Caco-2 (cell line): Measurements from ENCODE around the gene SERPINE1. TPM values are rescaled to one million over a fixed set of nuclear protein-coding genes. Genes with fewer than 3 reads are reported as not detected.

Source experiments
- BruUV-seq: library from RNA; stranded (reverse); fragments of 400-500 nt; replicated peaks from 2 replicates; lab custom pipeline; 2021; lab: Mats Ljungman, UMichigan
- CTCF ChIA-PET: fragments of 300-600 bp; sonication (Branson Sonifier 250); formaldehyde crosslinking; loops from one replicate; lab custom pipeline; 2022; ENCODE audit warnings: antibody characterized with exemption; lab: Charles Lee
- POLR2A ChIA-PET: fragments of 300-600 bp; sonication (Branson Sonifier 250); formaldehyde crosslinking; loops from one replicate; lab custom pipeline; 2022; ENCODE audit warnings: antibody characterized with exemption; lab: Charles Lee
- DNase-seq, 2 experiments: peaks; one replicate each; pipeline versions ENCODE4 v3.0.0 to v3.0.0-alpha.2; 2020 to 2022
- H3K27me3 ChIP-seq: replicated peaks from 2 replicates; pipeline ENCODE4 v1.6.0; 2011; ENCODE audit warnings: low read length; ENCODE audit not compliant: control insufficient read depth, insufficient read depth
- H3K36me3 ChIP-seq: 2 replicates; pipeline ENCODE4 v1.5.1; 2011; ENCODE audit warnings: low read length; ENCODE audit not compliant: control insufficient read depth, insufficient read depth
- H3K4me1 ChIP-seq: fragments of 250-450 bp; sonication (Bioruptor Pico); 2 replicates; pipeline ENCODE4 v1.5.1; 2020; ENCODE audit warnings: mild to moderate bottlenecking
- H3K4me3 ChIP-seq: 2 replicates; pipeline ENCODE4 v1.5.1; 2011; ENCODE audit warnings: low read depth, mild to moderate bottlenecking, control low read depth, low read length
- H3K9me3 ChIP-seq: fragments of 250-450 bp; sonication (Bioruptor Pico); 2 replicates; pipeline ENCODE4 v1.5.1; 2020; ENCODE audit warnings: mild to moderate bottlenecking, moderate library complexity
- H3K27ac Mint-ChIP-seq: one replicate; pipeline ENCODE4 v1.8.0; 2022; ENCODE audit warnings: mixed read lengths; ENCODE audit not compliant: unreplicated experiment
- H3K27me3 Mint-ChIP-seq: one replicate; pipeline ENCODE4 v1.8.0; 2022; ENCODE audit warnings: mixed read lengths; ENCODE audit not compliant: insufficient read depth, unreplicated experiment
- H3K36me3 Mint-ChIP-seq: one replicate; pipeline ENCODE4 v1.8.0; 2022; ENCODE audit warnings: mild to moderate bottlenecking, mixed read lengths; ENCODE audit not compliant: insufficient read depth, unreplicated experiment
- H3K4me1 Mint-ChIP-seq: one replicate; pipeline ENCODE4 v1.8.0; 2022; ENCODE audit warnings: low read depth, mixed read lengths; ENCODE audit not compliant: unreplicated experiment
- H3K4me3 Mint-ChIP-seq: one replicate; pipeline ENCODE4 v1.8.0; 2022; ENCODE audit warnings: mild to moderate bottlenecking, moderate library complexity, mixed read lengths; ENCODE audit not compliant: unreplicated experiment
- H3K9me3 Mint-ChIP-seq: one replicate; pipeline ENCODE4 v1.8.0; 2022; ENCODE audit warnings: mixed read lengths; ENCODE audit not compliant: unreplicated experiment
- CTCF ChIP-seq, 2 experiments: fragments of 200-600 bp in 1 of 2; IDR thresholded peaks; 1 replicate in 1 of 2; 2 replicates in 1 of 2; pipeline versions ENCODE4 v1.5.1 to v1.8.0; 2011 to 2022; ENCODE audit warnings: antibody characterized with exemption in 1 of 2, control low read depth in 1 of 2, inconsistent platforms in 1 of 2, low read depth in 1 of 2, low read length in 1 of 2, mild to moderate bottlenecking in 1 of 2, moderate library complexity in 1 of 2; ENCODE audit not compliant: insufficient read depth in 1 of 2, severe bottlenecking in 1 of 2, unreplicated experiment in 1 of 2
- intact Hi-C: fragments of 100-400 bp; cut with micrococcal nuclease; formaldehyde crosslinking; loops from one replicate; pipeline ENCODE4 v1.10.0; 2022; ENCODE audit not compliant: unreplicated experiment
- total RNA-seq: library from RNA; stranded (reverse); gene quantifications from 2 replicates; pipeline ENCODE4 v1.2.3, GENCODE V29; 2022

The SERPINE1 gene
- total RNA-seq, 1 experiment from 2014 or later: 0.25 TPM

- Mint-ChIP-seq H3K36me3 (no peaks in the 10 kb centered on the region), H3K27ac (peak overlapping the region; percentile 79), H3K27me3 (no peaks in the 10 kb centered on the region), H3K9me3 (no peaks in the 10 kb centered on the region), H3K4me3 (peak overlapping the region; percentile 65), H3K4me1 (peaks cover 22% of the 10 kb centered on the region)
- ChIA-PET POLR2A (interaction anchor here (0.5 to 1.1 kb wide), 4 partner anchors 12 to 286 kb away, joined by 3 to 5 read pairs (median 3); no protein-coding TSS in a partner anchor), CTCF (interaction anchor here (0.6 to 1.4 kb wide), 4 partner anchors 14 to 37 kb away, joined by 4 read pairs; partner anchors contain the start of gene TRIM56)
- intact Hi-C loops: no loop called here
- TF ChIP-seq CTCF (IDR thresholded peaks at IDR 0.05; ENCODE audit: insufficient read depth in 1 of 2, low read depth in 1 of 2, low read length in 1 of 2, severe bottlenecking in 1 of 2, unreplicated experiment in 1 of 2): no peak
- H3K36me3 ChIP-seq: no peaks in the 10 kb centered on the region
- DNase-seq: peak; percentile 67 to 89
- no peaks in the 10 kb centered on the region for H3K9me3 ChIP-seq
- peak overlapping the region; percentile 13 for H3K4me3 ChIP-seq
- no peaks in the 10 kb centered on the region for H3K27me3 ChIP-seq
- H3K4me1 ChIP-seq: peaks cover 33% of the 10 kb centered on the region
- BruUV-seq: no TSS peak
Observed at GRCh38 chr7:101121991-101122932, 4.6 kb upstream of the SERPINE1 start.

- Histone ChIP-seq H3K4me1 (peaks cover 30% of the 10 kb centered on the region), H3K27me3 (no peaks in the 10 kb centered on the region), H3K36me3 (no peaks in the 10 kb centered on the region), H3K4me3 (no peak overlapping the region), H3K9me3 (no peaks in the 10 kb centered on the region)
- TF ChIP-seq CTCF (IDR thresholded peaks at IDR 0.05; ENCODE audit: insufficient read depth in 1 of 2, low read depth in 1 of 2, low read length in 1 of 2, severe bottlenecking in 1 of 2, unreplicated experiment in 1 of 2): no peak
- no peak for DNase-seq
- Mint-ChIP-seq H3K9me3 (no peaks in the 10 kb centered on the region), H3K4me3 (peak overlapping the region; percentile 65), H3K27ac (peak overlapping the region; percentile 79), H3K27me3 (no peaks in the 10 kb centered on the region), H3K36me3 (no peaks in the 10 kb centered on the region), H3K4me1 (peaks cover 24% of the 10 kb centered on the region)
- BruUV-seq: TSS peak; percentile 83
- intact Hi-C loops: no loop called here
- CTCF ChIA-PET: interaction anchor here (0.6 to 1.4 kb wide), 4 partner anchors 13 to 38 kb away, joined by 4 read pairs; partner anchors contain the start of gene TRIM56
- POLR2A ChIA-PET: interaction anchor here (0.6 to 1.1 kb wide), 3 partner anchors 15 to 287 kb away, joined by 3 to 5 read pairs (median 3); no protein-coding TSS in a partner anchor
Observed at GRCh38 chr7:101122933-101123702, 3.8 kb upstream of the SERPINE1 start.

GRCh38 chr7:101123703-101124068 lies 3.2 kb upstream of the SERPINE1 start:
- Mint-ChIP-seq H3K27ac (no peak overlapping the region), H3K27me3 (no peaks in the 10 kb centered on the region), H3K9me3 (no peaks in the 10 kb centered on the region), H3K4me1 (peaks cover 20% of the 10 kb centered on the region), H3K36me3 (no peaks in the 10 kb centered on the region), H3K4me3 (no peak overlapping the region)
- DNase-seq: no peak
- Histone ChIP-seq H3K36me3 (no peaks in the 10 kb centered on the region), H3K4me3 (no peak overlapping the region), H3K4me1 (peaks cover 25% of the 10 kb centered on the region), H3K27me3 (no peaks in the 10 kb centered on the region), H3K9me3 (no peaks in the 10 kb centered on the region)
- ChIA-PET CTCF (no interaction called here), POLR2A (no interaction called here)
- no peak for TF ChIP-seq CTCF (IDR thresholded peaks at IDR 0.05; ENCODE audit: insufficient read depth in 1 of 2, low read depth in 1 of 2, low read length in 1 of 2, severe bottlenecking in 1 of 2, unreplicated experiment in 1 of 2)
- BruUV-seq: no TSS peak
- intact Hi-C loops: no loop called here
